ENCODE results near the gene SPG21.
"Not testable (repeated sequence)": the region's sequence is repeated elsewhere in the genome, so short reads cannot be mapped to it uniquely, and the experiment has no call there.

The SPG21 gene, protein sequence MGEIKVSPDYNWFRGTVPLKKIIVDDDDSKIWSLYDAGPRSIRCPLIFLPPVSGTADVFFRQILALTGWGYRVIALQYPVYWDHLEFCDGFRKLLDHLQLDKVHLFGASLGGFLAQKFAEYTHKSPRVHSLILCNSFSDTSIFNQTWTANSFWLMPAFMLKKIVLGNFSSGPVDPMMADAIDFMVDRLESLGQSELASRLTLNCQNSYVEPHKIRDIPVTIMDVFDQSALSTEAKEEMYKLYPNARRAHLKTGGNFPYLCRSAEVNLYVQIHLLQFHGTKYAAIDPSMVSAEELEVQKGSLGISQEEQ
- total RNA-seq = 54.6 to 58.7 reads per million in 2 donors

DNA sequence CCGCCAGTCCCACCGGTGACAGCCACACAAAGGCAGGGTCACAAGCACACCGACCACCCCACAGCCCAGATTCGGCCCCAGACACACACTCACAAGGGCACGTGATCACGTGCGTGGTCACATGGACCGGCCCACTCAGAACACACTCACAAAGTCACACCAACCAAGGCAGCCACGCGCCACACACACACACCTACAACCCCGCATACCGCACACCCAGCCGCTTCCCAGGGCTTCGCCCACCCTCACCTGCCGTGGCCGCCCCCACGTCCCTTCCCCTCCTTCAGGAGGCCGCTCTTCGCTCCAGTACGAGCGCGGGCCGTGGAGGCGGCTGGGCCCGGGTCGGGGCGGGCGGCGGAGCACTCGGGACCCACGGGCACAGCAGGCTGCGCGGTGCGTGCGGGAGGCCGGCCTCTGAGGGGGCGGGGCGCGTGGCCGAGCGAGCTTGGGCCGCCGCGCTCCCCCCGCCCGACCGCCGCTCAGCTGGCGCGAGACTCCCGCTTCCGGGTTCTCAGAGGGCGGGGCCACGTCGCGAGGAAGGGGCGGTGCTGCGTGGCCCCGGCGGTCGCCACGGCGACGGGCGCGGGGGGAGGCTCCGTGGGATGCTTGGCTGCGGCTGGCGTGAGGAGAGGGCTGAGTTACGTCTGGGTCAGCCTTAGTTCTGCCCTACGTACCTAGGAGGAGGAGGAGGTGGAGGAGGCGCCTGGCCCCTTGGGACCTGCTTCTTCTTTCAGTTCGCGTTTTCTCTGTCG, at the start of gene SPG21:
Gene SPG21, minus strand, starts transcription at position 499 of the 752 bp plus-strand sequence. CDS start 6,345 bp downstream, outside the sequence.
- peak; percentile 92 for DNase-seq

GRCh38 chr15:65038836-65039235, 49.1 kb upstream of the SPG21 start:
- DNase-seq = no peak

GRCh38 chr15:65038428-65038827, 48.7 kb upstream of the SPG21 start:
- no peak for DNase-seq

GRCh38 chr15:65037309-65037708, 47.6 kb upstream of the SPG21 start:
- no peak for DNase-seq

- no peak for DNase-seq
These were observed 45.0 kb upstream of the SPG21 start for GRCh38 chr15:65034719-65035118.

DNA sequence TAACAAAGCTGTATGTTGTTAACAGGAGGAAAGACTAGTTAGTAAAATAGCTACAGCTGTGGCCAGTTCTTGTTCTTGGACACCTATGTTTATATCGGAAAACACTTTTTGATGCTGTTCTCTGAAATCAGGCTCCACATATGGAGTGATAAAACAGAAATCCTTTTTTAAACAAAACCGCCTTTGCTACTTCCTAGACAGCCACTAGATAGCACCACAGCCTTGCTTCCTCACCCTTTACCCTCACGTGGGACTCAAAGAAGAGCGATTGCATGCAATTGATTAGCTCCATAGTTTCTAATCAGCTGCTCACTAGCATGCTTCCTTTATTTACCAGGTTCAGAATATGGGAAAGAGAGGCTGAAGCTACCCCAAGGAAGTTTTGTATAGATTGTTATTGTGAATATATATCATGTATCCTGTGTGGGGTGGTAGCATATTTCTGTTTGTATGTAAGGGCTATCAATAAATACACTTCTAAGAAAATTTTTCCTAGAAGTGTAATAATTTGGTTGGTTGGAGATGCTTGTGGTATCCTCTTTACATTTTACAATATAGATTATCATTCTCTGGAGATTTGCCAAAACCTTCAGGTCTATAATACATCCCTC, 44.0 kb upstream of the SPG21 start:
- no peak for DNase-seq

DNA sequence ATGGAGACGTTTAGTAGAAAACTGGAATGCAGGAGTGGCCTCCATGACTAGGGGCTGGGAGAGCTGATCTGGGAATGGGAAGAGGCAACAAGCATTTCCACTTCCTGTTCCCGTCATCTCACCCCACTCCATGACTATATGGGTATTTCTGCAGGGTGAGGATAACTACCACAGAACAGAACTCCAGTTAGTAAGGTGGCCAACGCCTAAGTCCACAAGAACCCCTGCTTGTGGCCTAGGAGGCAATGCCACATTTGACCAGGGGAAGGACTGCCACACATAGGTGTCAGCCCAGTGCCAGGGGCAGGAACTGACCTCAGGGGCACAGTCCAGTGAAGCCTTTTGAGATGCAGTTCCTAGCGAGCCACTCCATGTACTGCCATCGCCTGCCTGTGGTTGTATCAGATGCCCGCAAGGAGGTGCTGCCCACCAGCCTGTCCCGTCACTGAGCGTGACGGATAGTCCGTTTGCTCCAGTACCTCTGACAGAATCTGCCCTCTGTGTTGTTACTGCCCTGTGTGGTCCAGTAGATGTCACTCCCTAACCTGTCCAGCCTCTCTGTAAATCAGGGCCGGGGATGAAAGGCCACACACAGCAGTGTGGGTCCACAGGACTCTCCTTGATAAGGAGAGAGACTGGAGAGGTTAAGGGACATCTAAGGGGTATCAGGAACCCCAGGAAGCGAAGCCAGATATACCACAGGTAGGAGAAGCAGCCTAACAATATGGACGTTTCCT, 43.3 kb upstream of the SPG21 start:
- DNase-seq = no peak

DNA sequence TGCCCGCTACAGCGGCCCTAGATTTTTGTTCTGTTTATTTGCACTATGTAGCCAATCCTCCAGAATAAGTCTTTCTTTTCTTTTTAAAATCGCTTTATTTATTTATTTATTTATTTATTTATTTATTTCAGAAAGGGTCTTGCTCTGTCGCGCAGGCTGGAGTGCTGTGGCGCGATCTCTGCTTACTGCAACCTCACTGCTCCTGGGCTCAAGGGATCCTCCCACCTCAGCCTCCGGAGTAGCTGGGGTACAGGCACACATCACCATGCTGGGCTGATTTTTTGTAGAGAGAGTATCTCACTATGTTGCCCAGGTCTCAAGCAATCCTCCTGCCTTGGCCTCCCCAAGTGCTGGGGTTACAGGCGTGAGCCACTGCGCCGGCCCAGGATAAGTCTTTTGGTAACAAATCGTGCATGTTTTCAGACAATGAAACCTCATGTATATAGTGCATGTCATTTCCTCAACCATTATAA, 40.1 kb upstream of the SPG21 start:
- no peak for DNase-seq

- DNase-seq = peak; percentile 85
These were observed 39.4 kb upstream of the SPG21 start, which contains the start of gene MTFMT for GRCh38 chr15:65028921-65029735. TSS of gene MTFMT (minus strand) at chr15:65029639. CDS start at chr15:65029613, 26 bp downstream.

- no peak for DNase-seq
These were observed 38.6 kb upstream of the SPG21 start for GRCh38 chr15:65028338-65028737.

DNA sequence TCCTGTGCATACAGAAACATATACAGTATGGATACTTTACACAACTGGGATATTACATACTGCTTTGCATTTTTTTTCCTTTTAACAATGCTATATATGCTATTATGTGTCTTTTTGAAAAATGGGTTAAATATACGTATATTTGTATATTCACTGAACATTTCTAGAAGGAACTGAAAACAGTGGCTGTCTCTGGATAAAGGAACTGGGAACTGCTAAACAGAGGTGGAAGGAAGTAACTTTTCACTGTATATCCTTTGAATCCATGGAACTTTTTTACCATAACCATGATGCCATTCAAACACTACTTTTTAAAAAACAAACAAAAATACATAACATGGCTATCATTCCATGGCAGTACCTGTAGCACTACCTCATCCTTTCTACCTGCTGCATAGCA, 37.9 kb upstream of the SPG21 start:
- DNase-seq = no peak

DNA sequence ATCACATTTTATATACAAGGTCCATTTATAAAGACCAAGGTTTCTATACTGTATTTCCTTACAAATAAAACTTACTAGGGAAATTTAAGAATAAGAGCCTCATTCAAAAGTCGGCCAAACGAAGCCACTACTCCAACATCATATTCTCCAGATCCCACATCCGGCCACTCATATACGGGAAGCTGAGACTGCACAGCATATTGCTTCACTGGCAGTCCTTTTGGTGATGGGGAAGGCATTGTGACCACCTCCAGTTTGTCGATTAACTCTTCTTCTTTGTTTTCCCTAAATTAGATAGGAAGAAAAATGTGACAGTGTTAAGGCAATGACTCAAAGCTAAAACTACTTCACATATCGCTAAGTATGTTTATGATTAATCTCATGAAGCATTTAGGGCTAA, 37.0 kb upstream of the SPG21 start:
- no peak for DNase-seq

DNA sequence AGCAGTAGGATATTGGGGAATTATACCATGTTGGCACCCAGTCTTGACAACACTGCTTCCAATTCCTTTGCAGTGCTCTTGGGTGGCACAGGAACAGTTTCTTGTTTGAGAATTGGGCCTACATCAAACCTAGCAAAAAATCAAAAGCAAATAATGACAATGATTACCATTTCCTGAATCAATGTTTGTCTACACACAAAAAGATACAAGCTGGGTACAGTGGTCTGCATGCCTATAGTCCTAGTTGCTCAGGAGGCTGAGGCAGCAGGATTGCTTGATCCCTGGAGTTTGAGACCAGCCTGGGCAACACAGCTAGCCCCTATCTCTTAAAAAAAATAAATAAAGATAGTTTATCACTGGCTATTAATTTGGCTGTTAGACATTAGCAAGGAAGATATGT, 31.8 kb upstream of the SPG21 start:
- DNase-seq = no peak

- no peak for DNase-seq
These were observed 30.7 kb upstream of the SPG21 start for GRCh38 chr15:65020419-65020818.

- DNase-seq = not testable (repeated sequence)
These were observed 21.5 kb upstream of the SPG21 start for GRCh38 chr15:65011198-65011597.

DNA sequence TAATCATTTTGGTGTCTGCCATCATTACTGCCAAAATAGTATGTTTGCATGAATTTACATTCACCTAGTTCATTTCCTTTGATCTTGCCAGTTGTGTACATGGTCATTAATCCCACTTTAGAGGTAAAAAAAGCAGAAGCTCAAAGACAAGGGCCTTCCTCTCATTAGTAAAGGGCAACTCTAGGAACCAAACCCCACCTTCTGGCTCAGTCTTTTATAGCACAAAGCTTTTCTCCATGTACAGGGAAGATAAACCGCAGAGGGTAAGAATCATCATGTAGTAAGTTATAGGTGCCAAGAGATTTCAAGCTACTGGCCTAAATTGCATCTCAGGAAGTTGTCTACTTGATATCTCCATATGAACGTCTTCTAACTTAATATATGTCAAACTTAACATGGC, 19.3 kb upstream of the SPG21 start:
- DNase-seq = no peak

GRCh38 chr15:65006876-65007275, 17.2 kb upstream of the SPG21 start:
- DNase-seq = no peak

GRCh38 chr15:65004993-65005392, 15.3 kb upstream of the SPG21 start:
- DNase-seq = no peak

GRCh38 chr15:64997745-64998375, 8.1 kb upstream of the SPG21 start:
- no peak for DNase-seq

DNA sequence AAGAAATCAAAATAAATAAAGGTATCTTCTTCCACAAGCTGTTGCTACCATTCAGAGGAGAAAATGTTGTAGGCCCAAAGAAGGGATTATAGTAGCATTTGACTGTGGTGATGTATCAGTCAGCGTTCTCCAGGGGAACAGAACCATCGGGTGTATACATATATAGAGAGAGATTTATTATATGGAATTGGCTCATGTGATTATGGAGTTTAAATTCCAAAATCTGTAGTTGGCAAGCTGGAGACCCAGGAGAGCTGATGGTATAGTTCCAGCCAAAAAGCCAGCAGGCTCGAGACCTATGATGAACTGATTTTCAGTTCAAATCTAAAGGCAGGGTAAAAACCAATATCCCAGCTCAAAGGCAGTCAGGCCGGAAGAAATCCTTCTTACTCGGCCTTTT, 7.4 kb upstream of the SPG21 start:
- DNase-seq = no peak

DNA sequence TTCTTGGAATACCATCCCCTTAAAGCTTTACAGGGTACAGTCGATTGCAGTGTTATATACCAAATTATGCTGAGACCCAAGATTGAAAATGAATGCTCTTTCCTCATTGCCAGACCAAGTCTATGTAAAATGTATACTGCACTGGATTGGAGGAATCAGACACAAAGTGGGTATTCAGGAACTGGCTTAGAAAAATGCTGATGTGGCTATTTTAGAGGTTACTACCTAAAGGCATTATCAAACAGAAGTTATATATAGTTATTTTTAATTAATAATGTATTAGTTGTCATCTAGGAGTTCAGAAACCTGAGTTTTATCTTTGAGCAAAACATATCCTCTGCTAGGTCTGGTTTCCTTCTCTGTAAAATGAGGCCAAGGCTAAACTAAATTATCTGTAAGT, 3.6 kb upstream of the SPG21 start:
- no peak for DNase-seq

Measured in activated gamma-delta T cell (primary cell).